Fibroblast of skin of right biceps (primary cell): ENCODE results near the gene HMCN1.
A peak's percentile ranks its signal among the peaks of the same experiment; 100 is the strongest.
"Not testable (repeated sequence)": the region's sequence is repeated elsewhere in the genome, so short reads cannot be mapped to it uniquely, and the experiment has no call there.

Experiments
- DNase-seq: peaks from one replicate; pipeline ENCODE4 v3.0.0-alpha.2; 2013

HMCN1 gene

DNA sequence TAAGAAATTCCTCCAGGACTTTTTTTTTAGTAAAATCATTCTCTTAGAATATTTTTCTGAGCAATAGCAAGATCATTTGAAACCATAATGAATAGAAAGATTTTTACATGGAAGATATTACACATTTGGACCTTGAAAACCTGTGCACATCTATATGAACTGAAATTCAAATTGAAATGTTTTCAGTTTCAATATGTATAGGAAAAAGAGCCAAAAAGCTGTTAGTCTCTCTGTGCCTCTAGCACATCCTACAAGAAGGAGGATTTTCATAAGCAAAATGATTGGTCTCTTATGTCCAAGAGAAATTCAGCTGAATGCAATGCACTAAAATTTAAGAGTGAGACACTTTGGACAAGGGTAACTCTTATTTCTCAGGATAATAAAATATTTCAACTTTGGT, 8.2 kb downstream of the HMCN1 start:
- no peak for DNase-seq

- DNase-seq: no peak
These were observed 11.0 kb downstream of the HMCN1 start for GRCh38 chr1:185745165-185745564.

- no peak for DNase-seq
These were observed 24.9 kb downstream of the HMCN1 start for GRCh38 chr1:185759061-185759460.

- no peak for DNase-seq
These were observed 27.6 kb downstream of the HMCN1 start for GRCh38 chr1:185761841-185762240.

- DNase-seq: peak; percentile 14
These were observed 33.4 kb downstream of the HMCN1 start for GRCh38 chr1:185767508-185768120.

DNA sequence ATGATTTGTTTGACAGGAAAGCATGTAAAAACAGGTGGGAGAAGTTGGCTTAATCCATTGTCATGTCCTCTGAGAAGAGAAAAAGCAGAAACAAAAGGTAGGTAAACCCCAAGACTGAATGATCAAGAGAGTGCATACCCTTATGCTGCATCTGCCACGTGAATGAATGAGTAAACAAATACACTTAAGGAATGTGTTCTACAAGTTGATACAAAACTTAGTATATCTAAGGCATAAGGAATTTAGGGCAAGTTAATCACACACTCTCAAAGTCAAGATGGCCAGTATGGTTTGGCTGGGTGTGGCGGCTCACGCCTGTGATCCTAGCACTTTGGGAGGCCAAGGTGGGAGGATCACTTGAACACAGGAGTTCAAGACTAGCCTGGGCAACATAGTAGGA, 34.2 kb downstream of the HMCN1 start:
- no peak for DNase-seq

DNA sequence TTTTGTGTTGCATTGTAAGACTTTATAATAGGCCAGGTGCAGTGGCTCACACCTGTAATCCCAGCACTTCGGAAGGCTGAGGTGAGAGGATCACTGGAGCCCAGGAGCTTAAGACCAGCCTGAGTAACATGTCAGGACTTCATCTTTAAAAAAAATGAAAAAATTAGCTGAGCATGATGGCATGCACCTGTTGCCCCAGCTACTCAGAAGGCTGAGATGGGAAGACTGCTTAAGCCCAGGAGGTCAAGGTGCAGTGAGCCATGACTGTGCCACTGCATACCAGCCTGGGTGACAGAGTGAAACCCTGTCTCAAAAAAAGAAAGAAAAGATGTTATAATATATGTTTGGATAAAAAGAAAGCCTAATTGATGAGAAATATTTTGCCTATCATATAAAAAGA, 34.9 kb downstream of the HMCN1 start:
- DNase-seq: no peak

DNA sequence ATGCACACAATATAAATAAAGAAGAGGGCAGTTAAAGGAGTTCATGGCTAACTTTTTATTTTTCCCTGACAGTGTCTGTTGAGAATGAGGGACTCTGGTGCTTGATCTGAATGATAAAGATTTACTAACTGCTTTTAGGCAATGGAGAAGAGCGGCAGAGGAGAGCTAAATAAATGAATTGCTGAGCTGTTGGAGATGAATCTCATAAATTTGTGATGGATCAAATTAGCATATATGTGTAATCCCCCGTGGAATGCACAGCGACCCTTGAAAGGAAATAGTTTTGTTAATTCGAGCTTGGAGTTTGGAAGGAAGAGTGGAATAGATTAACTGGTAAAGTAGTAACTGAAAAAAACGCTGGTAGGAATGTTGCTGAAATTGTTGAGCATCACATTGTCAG, 40.2 kb downstream of the HMCN1 start:
- peak; percentile 75 for DNase-seq

GRCh38 chr1:185775501-185775900, 41.3 kb downstream of the HMCN1 start:
- DNase-seq: peak; percentile 54

DNA sequence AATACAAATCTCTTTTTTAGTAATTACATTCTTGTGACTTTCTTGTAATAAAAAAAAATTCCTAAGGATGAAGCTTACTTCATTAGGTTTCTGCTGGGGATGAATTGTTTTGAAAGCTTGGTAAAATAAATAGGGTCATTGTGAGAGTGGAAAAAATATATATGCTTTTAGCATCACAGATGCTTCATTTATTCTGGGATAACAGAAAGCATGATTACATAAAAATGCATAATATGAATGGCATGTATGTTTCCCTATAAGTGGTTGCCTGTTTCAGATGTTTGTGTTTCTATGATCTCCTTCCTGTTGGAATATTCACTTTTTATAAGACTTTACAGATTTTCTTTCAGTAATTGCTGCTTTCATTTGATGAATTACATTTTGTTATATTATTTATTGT, 42.3 kb downstream of the HMCN1 start:
- peak; percentile 66 for DNase-seq

DNA sequence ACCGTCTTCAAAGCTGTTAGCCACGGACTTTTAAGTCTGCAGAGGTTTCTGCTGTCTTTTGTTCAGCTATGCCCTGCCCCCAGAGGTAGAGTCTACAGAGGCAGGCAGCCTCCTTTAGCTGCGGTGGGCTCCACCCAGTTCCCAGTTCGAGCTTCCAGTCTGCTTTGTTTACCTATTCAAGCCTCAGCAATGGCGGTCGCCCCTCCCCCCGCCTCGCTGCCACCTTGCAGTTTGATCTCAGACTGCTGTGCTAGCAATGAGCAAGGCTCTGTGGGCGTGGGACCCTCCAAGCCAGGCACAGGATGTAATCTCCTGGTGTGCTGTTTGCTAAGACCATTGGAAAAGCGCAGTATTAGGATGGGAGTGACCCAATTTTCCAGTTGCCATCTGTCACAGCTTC, 49.7 kb downstream of the HMCN1 start:
- not testable (repeated sequence) for DNase-seq

GRCh38 chr1:185785586-185785985, 51.4 kb downstream of the HMCN1 start:
- DNase-seq: no peak

GRCh38 chr1:185786524-185786923, 52.3 kb downstream of the HMCN1 start:
- peak; percentile 95 for DNase-seq

- no peak for DNase-seq
These were observed 53.0 kb downstream of the HMCN1 start for GRCh38 chr1:185787238-185787637.

DNA sequence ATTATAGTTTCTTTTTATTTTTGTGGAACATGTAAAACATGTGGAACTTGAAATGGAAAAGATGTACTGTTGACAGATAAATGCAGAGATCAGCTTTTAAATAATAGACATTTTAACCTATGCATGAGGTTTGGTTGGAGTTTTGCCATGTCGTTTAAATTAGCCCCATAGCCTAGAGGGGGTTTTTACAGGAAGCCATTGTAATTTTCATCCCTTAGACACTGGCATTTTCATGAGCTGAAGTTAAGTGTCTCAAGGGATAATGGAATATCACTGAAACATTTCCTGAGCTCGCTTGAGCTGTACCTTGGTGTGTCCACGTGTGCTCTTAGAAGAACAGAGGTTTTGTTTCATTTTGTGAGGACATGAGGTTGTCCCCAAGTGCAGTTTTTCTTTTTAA, 54.2 kb downstream of the HMCN1 start:
- DNase-seq: peak; percentile 41

DNA sequence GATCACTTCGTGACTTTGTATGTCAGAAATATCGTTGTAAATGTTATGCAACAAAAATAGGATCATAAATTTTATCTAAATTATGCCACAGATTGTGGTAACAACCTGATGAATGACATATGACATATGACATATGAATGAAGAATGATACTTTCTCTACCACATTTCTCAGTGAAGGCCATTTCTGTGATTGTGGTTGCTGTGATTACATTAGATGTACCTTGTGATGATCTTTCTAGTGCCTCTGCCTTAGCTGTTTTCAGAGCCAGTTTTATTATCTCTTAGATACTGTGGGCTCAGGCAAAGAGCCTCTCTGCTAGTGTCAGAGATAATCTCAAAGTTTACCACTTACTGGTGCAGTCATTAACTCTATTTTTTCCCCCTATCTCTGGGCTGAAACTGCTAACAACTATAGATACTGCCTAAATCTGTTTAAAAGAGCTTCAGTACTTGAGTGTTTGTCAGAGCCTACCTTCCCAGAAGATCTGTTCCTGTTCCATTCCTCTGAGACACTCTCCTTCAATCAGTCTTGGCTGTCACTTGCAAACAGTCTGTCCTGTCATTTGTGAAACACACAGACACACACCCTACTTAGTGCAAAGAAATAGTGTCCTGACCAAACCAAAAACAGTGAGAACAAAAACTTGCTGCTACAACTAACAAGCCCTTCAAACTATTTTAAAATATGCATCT, 55.5 kb downstream of the HMCN1 start:
- peak; percentile 20 for DNase-seq

DNA sequence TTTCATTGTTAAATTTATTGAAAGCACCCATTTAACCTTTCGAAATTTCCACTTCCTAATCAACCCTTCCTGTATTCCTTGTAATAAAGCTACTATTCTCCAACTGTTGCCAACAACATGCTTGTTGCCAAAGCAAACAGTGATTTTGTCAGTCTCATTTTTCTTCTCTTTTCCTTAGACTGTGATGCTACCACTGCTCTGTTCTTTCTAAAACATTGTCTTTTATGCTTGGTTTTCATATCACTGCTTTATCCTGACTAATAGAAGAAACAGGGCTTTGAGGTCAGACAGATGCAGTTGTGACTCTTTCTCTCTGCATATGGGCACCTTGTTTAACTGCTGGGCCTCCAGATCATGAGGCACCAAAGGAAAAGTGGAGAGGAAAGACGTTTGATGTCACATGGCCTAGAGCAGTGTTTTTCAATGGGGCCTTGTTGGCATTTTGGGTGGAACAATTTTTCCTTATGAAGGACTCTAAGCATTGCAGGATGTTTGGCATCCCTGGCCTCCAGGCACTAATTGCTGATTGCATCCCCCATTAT, 56.1 kb downstream of the HMCN1 start:
- DNase-seq: peak; percentile 75

GRCh38 chr1:185792040-185792439, 57.8 kb downstream of the HMCN1 start:
- DNase-seq: no peak

- DNase-seq: not testable (repeated sequence)
These were observed 60.3 kb downstream of the HMCN1 start for GRCh38 chr1:185794495-185794894.

DNA sequence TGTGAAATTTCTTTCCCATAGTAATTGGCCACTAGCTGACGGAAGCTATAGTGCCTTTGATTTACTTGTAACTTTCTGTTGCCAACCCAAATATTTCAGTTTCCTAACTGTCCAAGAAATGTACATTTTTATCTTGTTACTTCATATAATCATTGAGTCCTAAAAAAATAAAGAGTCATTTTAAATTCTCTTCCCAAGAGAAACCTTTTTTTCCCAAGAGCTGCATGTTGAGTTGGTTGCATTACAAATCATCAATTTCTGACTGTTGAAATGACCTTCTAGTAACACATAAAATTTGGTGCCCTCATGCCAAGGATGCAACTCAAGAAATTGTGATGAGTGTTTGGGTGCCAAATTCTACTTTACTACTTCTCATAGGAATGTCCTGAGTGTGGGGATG, 61.0 kb downstream of the HMCN1 start:
- peak; percentile 89 for DNase-seq

DNA sequence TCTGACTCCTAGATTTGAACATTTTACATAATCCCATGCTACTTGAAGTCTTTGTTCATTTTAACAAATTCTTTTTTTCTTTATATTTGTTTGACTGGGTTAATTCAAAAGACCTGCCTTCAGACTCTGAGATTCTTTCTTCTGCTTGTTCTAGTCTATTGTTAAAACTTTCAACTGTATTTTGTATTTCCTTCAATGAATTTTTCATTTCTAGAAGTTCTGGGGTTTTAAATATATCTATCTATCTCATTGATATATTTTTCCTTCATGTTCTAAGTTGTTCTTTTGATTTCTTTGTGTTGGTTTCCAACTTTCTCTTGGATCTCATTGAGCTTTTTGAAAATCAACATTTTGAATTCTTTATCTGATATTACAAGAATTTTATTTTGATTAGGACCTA, 64.3 kb downstream of the HMCN1 start:
- no peak for DNase-seq

DNA sequence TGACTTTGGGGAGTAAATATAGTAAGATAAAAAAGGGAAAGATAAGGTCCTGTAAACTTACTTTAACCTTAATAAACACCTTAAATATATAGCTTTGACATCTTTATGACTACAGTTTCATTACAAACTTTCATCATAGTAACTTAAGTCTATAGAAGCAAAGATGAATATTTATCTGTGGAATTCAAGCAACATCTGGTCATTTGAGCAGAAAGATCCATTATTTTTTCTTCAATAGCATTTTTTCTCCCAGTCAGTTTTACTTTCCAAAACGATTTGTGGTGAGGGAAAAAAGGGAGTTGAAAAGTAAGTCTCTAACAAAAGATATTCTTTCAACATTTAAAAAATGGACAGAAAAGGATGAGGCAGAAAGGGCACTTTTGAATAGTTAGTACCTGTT, 69.0 kb downstream of the HMCN1 start:
- peak; percentile 23 for DNase-seq

GRCh38 chr1:185804206-185804605, 70.0 kb downstream of the HMCN1 start:
- DNase-seq: peak; percentile 72

DNA sequence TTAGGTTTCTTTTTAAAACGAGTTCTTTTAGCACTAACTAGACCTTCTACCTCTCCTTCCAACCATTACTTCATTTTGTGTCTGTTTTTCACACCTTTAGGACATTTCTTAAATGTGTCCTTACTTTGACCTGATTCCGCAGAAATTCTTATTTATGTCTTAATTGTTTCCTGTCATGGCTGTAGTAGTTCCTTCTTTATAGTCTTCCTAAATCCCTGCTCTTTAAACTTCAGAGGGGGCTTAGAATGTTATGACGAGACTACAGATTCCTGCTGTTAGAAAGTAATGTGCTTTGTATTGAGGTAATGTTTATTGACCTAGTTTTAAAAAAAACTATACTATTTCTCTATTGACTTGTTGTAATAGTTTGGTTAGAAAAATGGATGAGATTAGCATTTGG, 70.4 kb downstream of the HMCN1 start:
- DNase-seq: no peak

DNA sequence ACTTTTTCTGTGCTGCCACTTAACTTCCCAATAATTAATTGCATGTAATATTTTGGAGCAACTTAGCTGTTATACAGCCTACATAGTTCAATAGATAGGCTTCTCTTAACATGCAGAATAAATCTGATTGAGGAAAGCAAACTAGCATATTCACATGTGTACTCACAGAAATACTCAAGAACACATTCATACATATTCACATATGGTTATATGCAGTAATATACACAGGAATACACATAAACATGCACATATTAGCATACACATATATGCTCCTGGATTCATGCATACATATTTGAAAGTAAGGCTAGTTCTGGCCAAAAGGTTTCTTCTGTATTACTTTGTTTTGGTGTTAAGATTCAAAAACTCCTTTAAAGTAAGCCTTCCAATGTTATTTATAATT, 73.1 kb downstream of the HMCN1 start:
- no peak for DNase-seq
